HG02642 (cell line): Measurements from ENCODE around the gene TMEM151B.

Source experiments
- ATAC-seq: cut with Tn5 transposase; IDR thresholded peaks from one replicate; pipeline ENCODE4 v1.9.1; 2021; ENCODE audit warnings: mild to moderate bottlenecking; ENCODE audit not compliant: unreplicated experiment, poor library complexity

The TMEM151B gene

GRCh38 chr6:44232676-44233566 is 37.3 kb upstream of the TMEM151B start:
- ATAC-seq: no peak

GRCh38 chr6:44233567-44234100 is 36.6 kb upstream of the TMEM151B start:
- ATAC-seq: no peak

GRCh38 chr6:44234101-44235025 is 35.9 kb upstream of the TMEM151B start:
- ATAC-seq: no peak

- no peak for ATAC-seq
These were observed 35.0 kb upstream of the TMEM151B start for GRCh38 chr6:44235269-44235668.

GRCh38 chr6:44235891-44236516 is 34.2 kb upstream of the TMEM151B start:
- no peak for ATAC-seq

DNA sequence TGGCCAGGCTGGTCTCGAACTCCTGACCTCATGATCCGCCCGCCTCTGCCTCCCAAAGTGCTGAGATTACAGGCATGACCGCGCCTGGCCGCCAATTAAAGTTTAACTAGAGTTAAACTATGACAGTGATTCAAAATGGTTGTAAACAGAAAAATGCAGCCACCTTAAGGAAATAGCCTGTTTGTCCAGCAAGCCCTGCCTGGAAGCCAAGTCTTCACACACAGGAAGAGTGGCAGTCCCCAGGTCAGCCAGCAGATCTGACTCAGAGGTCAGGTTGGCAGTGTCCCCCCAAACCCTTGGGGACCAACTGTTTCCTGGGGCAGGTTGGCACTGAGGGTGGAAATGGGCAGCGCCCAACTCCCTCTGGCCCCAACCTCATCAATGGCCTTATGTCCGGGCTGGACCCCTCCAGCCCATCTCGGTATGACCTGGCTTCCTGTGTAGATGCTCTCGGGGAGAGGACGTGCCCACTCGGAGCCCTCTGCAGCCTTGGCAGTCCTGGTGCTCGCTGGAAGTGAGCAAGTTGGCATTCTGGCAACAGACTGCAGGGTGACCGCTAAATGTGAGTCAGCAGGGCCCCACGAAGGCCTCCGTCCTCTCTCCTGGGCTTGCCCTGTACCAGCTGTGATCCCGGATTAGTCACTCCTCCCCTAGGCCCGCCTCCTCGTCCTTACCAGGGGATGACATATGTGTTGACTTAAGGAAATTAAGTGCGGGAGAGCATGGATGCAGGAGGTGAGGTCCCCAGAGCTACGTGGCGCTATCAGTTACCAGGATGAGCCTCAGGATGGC is 33.0 kb upstream of the TMEM151B start:
- peak; percentile 60 for ATAC-seq

DNA sequence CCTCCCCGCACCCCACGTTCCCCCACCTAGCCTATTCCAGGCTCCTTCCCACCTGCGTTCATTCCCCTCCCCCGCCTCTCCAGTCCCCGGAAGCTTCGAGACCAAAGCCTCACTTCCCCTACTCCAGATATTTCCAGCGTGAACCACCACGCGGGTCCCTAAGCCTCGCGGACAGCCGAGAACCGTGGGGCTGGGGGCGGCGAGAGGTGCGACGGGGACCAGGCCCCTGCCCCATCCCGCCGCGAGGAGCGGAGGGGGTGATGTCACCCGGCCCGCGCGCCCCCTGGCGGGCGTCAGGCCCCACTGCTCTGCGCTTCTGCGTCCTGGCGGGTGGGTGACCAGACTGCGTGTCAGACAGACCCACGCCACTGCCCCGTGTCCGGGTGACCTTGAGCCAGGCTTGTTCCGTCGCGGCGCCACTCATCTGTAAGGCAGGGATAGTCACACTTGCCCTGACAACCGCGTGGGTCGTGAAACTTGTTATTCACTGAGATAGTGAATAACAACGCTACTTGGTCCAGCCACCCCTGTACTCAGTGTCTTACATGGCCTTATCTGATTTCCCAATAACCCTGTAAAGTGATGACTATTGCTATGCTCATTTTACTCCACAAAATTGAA is 32.3 kb upstream of the TMEM151B start:
- ATAC-seq: peak; percentile 89

GRCh38 chr6:44238687-44239350 is 31.4 kb upstream of the TMEM151B start:
- no peak for ATAC-seq

DNA sequence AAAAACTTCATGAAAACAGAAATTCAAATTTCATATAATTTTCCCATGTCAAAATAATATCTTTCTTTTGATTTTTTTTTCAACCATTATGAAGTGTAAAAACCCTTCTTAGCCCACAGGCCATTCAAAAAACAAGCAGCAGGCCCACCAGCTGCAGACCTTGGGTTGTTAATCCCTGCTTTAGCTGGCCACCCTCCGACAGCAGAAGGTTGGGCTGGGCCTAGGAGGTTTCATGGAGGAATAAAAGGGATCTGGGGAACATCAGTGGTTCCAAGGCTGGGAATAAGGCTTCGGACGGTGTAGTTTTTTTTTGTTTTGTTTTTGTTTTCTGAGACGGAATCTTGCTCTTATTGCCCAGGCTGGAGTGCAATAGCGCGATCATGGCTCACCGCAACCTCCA is 26.9 kb upstream of the TMEM151B start:
- ATAC-seq: no peak

DNA sequence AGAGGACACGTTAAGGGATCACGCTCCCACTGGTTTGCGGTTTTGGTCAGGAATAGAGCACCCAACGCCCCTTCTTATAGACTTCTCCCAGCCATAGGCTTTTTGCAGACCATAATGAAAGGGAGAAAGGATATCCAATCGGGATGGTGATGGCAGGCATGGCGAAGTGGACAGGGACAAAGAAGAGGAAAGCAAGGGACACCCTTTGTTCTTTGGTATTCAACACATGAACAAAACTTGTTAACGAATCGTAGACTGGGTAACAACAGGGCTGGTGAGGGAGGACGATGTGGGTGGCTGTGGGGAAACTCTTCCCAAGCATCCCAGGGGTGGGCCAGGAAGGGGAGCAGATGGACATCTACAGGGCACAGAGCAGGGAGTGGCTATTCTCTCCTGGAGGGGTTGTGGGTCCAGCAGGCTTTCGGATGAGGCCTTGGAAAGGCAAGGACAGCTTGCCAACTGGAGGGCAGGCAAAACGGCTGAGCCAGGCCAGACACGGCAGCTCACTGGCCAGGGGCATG is 24.8 kb upstream of the TMEM151B start:
- ATAC-seq: no peak

GRCh38 chr6:44245912-44246662 is 24.2 kb upstream of the TMEM151B start:
- ATAC-seq: peak; percentile 60

DNA sequence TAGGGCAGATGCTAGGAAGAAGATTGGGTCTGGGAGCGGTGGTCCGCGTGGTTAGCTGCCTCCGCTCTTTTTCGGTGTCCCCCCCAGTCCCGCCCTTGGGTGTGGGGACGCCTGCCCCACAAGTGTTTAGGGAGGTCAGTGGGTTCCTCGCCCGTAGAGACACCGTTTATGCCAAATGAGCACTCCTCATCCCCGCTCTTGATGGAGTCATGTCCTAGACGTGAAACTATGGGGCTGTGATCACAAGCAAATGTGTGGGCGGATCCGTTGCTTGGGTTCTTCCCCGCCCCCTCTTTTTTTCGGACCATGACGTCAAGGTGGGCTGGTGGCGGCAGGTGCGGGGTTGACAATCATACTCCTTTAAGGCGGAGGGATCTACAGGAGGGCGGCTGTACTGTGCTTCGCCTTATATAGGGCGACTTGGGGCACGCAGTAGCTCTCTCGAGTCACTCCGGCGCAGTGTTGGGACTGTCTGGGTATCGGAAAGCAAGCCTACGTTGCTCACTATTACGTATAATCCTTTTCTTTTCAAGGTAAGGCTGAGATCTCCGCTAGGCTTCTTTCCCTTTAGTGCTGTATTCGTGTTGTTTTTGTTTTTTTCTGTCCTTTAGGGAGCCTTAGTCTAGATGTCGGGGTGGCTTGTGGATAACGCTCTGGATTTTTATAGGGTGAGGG is 23.4 kb upstream of the TMEM151B start, which contains the start of gene HSP90AB1:
HSP90AB1 (plus strand) TSS at position 439 of the 675 bp plus-strand sequence. CDS start 1,529 bp downstream, outside the sequence.
- ATAC-seq: peak; percentile 67

GRCh38 chr6:44247338-44248302 is 22.6 kb upstream of the TMEM151B start:
- peak; percentile 35 for ATAC-seq

DNA sequence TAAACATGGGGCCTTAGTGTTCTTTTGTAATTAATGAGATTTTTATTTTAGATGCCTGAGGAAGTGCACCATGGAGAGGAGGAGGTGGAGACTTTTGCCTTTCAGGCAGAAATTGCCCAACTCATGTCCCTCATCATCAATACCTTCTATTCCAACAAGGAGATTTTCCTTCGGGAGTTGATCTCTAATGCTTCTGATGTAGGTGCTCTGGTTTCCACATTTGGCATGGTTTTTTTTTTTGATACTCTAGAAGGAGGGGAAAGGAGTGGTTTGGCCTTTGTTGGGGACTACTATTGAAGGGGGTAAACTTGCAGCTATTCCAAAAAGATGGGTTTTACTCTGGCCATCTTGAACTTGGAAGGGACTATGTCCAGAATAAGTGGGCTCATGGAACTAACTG is 21.7 kb upstream of the TMEM151B start:
- ATAC-seq: no peak

DNA sequence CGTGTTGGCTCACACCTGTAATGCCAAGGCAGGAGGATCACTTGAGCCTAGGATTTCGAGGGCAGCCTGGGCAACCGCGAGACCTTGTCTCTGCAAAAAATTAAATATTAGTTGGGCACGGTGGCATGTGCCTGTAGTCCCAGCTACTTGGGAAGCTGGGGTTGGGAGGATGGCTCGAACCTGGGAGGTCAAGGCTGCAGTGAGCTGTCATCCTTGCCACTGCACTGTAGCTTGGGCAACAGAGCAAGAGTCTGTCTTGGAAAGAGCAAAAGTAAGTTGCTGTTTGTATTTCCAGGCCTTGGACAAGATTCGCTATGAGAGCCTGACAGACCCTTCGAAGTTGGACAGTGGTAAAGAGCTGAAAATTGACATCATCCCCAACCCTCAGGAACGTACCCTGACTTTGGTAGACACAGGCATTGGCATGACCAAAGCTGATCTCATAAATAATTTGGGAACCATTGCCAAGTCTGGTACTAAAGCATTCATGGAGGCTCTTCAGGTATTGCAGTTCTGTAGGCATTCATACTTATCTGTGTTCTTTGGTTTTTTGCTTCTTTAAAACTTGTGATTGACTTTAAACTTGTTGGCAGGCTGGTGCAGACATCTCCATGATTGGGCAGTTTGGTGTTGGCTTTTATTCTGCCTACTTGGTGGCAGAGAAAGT is 21.0 kb upstream of the TMEM151B start:
- no peak for ATAC-seq
